HG02938 (cell line): ENCODE data around the gene KLHL3.
A peak's percentile ranks its signal among the peaks of the same experiment; 100 is the strongest.
"Not testable (repeated sequence)": the region's sequence is repeated elsewhere in the genome, so short reads cannot be mapped to it uniquely, and the experiment has no call there.

ENCODE experiments used
- ATAC-seq: cut with Tn5 transposase; IDR thresholded peaks from one replicate; pipeline ENCODE4 v1.9.1; 2021; ENCODE audit warnings: mild to moderate bottlenecking, moderate library complexity; ENCODE audit not compliant: unreplicated experiment

Gene KLHL3, protein sequence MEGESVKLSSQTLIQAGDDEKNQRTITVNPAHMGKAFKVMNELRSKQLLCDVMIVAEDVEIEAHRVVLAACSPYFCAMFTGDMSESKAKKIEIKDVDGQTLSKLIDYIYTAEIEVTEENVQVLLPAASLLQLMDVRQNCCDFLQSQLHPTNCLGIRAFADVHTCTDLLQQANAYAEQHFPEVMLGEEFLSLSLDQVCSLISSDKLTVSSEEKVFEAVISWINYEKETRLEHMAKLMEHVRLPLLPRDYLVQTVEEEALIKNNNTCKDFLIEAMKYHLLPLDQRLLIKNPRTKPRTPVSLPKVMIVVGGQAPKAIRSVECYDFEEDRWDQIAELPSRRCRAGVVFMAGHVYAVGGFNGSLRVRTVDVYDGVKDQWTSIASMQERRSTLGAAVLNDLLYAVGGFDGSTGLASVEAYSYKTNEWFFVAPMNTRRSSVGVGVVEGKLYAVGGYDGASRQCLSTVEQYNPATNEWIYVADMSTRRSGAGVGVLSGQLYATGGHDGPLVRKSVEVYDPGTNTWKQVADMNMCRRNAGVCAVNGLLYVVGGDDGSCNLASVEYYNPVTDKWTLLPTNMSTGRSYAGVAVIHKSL

GRCh38 chr5:137735555-137736284 is at the start of gene KLHL3:
Gene KLHL3, minus strand, starts transcription at chr5:137736089. Its CDS starts 443 bp downstream, at chr5:137735646.
- peak; percentile 42 for ATAC-seq

DNA sequence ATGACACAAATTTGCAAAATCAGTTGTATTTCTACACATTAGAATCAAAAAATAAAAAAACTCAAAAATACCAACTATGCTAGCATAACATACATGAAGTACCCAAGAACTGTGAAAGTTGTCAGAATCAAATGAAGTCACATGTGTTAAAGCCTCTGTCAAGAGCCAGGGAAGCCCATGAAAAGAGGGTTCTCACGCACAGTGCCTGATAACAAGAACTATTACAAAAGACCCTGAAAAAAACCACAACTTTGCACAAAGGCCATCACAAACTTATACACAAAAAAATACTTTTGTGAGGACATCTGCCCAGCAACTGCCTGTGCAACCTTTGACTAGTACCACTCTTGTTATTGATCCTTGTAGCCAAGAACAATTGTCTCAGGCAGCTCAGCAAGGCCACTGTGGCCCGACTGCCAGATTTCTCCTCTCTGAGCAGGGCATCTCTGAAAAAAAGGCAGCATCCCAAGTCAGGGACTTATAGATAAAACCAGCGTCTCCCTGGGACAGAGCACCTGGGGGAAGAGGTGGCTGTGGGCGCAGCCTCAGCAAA is 47.2 kb upstream of the KLHL3 start:
- no peak for ATAC-seq

- ATAC-seq = no peak
These were observed 46.2 kb upstream of the KLHL3 start for GRCh38 chr5:137782055-137782454.

- no peak for ATAC-seq
These were observed 43.1 kb upstream of the KLHL3 start for GRCh38 chr5:137778772-137779564.

DNA sequence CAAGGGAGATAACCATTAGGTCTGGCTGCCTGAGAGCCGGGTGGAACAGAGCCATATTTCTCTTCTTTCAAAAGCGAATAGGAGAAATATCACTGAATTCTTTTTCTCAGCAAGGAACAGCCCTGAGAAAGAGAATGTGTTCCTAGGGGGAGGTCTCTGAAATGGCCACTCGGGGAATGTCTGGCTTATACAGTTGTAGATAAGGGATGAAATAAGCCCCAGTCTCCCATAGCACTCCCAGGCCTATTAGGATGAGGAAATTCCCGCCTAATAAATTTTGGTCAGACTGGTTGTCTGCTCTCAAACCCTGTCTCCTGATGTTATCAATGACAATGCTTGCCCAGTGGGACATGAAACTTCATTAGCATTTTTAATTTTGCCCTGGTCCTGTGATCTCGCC is 32.0 kb upstream of the KLHL3 start:
- not testable (repeated sequence) for ATAC-seq

DNA sequence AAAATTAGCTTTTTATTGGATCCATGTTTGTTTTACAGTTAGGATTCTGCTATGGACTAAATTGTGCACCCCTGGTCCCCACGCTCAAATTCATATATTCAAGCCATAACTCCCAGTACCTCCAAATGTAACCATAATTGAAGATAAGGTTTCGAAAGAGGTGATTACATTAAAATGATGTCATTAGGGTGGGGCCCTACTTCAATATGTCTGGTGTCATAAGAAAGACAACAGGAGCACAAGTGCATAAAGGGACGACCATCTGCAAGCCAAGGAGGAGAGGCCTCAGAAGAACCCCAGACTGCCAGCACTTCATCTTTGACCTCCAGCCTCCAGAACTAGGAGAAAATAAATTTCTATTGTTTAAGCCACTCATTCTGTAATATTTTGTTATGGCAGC is 25.7 kb upstream of the KLHL3 start:
- no peak for ATAC-seq

GRCh38 chr5:137760719-137761516 is 25.0 kb upstream of the KLHL3 start:
- no peak for ATAC-seq

- ATAC-seq = no peak
These were observed 24.4 kb upstream of the KLHL3 start for GRCh38 chr5:137760294-137760693.

- ATAC-seq = peak; percentile 40
These were observed 22.9 kb upstream of the KLHL3 start for GRCh38 chr5:137758715-137759306.

DNA sequence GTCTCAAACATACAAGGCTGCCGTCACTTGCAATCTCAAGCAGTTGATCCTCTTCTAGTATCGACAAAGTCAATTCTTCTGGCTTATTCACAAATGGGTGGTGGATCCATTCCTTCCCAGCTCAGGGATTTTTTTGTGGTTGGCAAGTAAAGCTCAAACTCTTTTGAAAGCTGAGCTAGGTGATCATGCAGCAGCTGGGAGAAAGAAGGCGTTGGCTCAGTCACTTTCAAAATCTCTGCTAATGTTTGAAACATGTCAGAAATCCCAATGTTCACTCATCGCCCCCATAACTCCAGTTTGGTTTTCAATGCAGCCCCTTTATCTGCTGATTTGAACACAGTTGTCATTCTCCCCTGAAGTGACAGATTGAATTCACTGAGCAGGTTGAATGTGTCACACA is 22.2 kb upstream of the KLHL3 start:
- ATAC-seq = no peak

GRCh38 chr5:137757634-137758033 is 21.7 kb upstream of the KLHL3 start:
- ATAC-seq = no peak

- no peak for ATAC-seq
These were observed 19.3 kb upstream of the KLHL3 start for GRCh38 chr5:137754961-137755762.

DNA sequence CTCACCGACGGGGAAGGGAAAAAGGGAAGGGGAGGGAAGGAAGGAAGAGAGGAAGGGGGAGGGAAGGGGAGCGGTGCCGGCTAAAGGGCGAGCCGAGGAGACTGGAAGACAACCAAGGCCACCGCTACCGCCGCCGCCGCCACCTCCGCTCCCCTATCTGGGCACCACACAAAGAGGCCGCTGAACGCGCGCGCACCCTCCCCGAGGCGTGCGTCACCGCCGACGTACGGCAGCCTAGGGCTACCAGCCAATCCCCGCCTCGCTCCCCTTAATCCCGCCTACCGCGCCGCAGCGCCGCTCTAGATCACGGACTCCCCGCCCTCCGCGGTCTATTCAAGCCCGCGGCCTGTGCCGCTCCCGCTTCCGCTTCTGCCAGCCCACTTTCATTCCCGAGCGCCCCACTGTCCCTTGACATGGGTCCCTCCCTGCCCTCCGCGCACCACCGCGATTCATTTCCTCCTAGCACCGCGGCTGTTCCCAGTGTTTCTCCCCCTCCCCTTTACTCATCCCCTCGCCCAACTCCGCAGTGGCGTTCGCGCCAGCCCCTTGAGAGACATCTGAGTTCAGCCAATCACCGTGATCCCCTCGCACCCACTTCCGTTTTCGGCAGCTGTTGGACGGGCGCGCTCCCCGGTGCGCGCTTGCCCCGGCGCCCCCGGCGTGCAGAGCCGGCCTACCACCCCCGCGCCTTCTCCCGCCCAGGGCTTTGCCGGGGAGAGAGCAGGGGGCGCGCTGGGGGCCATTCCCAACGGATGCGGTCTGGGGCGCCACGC is 18.5 kb upstream of the KLHL3 start, which contains the start of gene HNRNPA0:
HNRNPA0 (minus strand) TSS at position 176 of the 773 bp plus-strand sequence. CDS start 297 bp downstream, outside the sequence.
- peak; percentile 73 for ATAC-seq

GRCh38 chr5:137753691-137754187 is 17.9 kb upstream of the KLHL3 start:
- peak; percentile 11 for ATAC-seq

GRCh38 chr5:137752905-137753690 is 17.2 kb upstream of the KLHL3 start:
- no peak for ATAC-seq

DNA sequence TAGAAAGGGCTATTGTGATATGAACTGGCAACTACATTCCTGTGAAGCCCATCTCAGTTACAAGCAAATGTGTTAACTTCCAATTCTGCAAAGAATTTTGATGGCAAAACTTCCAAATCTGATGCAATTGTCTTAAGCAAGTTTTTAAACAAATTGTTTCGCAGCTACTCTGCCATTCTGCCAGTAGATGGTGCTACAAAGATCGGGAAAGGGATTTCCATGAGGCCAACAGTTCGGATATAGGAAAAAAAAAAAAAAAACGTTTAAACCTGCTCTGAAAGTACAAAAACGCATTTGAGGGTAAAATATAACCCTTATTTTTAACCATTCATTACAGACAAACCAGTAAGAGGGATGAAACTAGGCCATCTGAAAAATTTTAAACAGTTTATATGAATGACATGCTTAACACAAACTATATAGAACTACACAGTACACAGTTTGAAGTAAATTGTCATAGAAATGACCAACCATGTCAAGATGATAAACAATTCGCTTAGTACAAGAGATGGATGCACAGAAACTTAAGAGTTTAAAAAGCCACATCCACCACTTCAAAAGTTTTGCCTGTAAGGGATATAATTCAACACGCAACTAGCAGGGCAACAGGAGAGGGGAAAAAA is 16.1 kb upstream of the KLHL3 start:
- no peak for ATAC-seq
